OCI-M2 (cell line): Measurements from ENCODE around the gene ADM2.
"Not testable (repeated sequence)": the region's sequence is repeated elsewhere in the genome, so short reads cannot be mapped to it uniquely, and the experiment has no call there.

Experiments
- DNase-seq: peaks from one replicate; lab custom pipeline; 2025; ENCODE audit not compliant: unreplicated experiment; lab: John Stamatoyannopoulos, UW

ADM2 gene

DNA sequence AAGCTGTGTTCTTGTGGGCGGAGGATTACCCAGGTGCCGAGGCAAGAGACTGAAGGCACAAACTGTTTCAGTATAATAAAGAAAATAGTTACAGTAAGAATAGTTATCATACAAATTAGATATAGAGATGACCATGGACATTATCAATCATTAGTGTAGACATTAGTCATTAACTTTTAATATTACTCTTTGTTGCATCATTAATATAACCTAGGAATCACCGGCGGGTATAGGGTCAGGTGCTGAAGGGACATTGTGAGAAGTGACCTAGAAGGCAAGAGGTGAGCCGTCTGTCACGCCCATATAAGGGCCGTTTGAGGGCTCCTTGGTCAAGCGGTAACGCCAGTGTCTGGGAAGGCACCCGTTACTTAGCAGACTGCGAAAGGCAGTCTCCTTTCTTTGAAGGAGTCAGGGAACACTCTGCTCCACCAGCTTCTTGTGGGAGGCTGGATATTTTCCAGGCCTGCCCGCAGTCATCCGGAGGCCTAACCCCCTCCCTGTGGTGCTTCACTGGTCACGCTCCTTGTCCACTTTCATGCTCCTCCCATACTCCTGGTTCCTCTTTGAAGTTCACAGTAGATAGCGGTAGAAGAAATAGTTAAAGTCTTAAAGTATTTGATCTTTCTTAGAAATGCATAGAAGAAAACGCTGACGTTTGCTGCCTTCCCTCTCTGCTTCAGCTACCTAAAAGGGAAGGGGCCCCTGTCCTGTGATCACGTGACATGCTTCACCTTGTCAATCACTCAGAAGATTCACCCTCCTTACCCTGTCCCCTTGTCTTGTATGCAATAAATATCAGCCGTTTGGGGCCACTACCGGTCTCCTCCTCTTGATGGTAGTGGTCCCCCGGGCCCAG, 52.7 kb downstream of the ADM2 start:
- DNase-seq, result not testable (repeated sequence)

DNA sequence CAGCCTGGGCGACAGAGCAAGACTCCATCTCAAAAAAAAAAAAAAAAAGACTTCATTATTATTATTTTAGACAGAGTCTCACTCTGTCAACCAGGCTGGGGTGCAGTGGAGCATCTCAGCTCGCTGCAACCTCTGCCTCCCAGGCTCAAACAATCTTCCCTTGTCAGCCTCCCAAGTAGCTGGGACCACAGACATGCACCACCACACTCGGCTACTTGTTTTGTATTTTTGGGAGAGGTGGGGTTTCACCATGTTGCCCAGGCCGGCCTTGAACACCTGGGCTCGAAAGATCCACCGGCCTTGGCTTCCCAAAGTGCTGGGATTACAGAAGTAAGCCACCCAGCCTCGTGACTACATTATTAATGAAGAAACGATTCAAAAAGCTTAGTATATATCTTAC, 53.8 kb downstream of the ADM2 start:
- DNase-seq, result no peak
